Peyer's patch (tissue), 4 donors: Measurements from ENCODE around the gene FLG. TPM values are rescaled to one million over a fixed set of nuclear protein-coding genes. Genes with fewer than 3 reads are reported as not detected.
"Not testable (repeated sequence)": the region's sequence is repeated elsewhere in the genome, so short reads cannot be mapped to it uniquely, and the experiment has no call there.

Experiments
- DNase-seq, 3 donors: peaks; one replicate each; pipeline ENCODE4 v3.0.0-alpha.2; 2017 to 2019
- H3K27ac ChIP-seq, 4 donors: fragments of 200-600 bp; sonication (generic); one replicate each; pipeline ENCODE4 v1.5.1; 2016 to 2019
- H3K27me3 ChIP-seq, 2 donors: fragments of 200-600 bp; sonication (generic); one replicate each; pipeline ENCODE4 v1.5.1; 2019
- H3K36me3 ChIP-seq, 3 donors: fragments of 200-600 bp; sonication (generic); one replicate each; pipeline ENCODE4 v1.5.1; 2016 to 2019
- H3K4me1 ChIP-seq, 4 donors: fragments of 200-600 bp; sonication (generic); one replicate each; pipeline ENCODE4 v1.5.1; 2016 to 2019
- H3K4me3 ChIP-seq, 4 donors: fragments of 200-600 bp; sonication (generic); 1 replicate in 3 of 4; 2 replicates in 1 of 4; pipeline ENCODE4 v1.5.1; 2016 to 2019; ENCODE audit warnings: mild to moderate bottlenecking in 1 of 4
- H3K9me3 ChIP-seq, 4 donors: fragments of 200-600 bp; sonication (generic); one replicate each; pipeline ENCODE4 v1.5.1; 2016 to 2019; ENCODE audit warnings: mild to moderate bottlenecking in 1 of 4
- POLR2A ChIP-seq, 2 donors: fragments of 450-650 bp; IDR thresholded peaks; one replicate each; pipeline ENCODE4 v1.5.1; 2017; ENCODE audit warnings: antibody characterized with exemption in 2 of 2, mild to moderate bottlenecking in 2 of 2, moderate library complexity in 2 of 2
- total RNA-seq, 4 donors: library from RNA; depleted of rRNA; stranded (reverse); fragments of >200 nt; gene quantifications; one replicate each; pipeline ENCODE4 v1.1.0, GENCODE V29; 2016
- TF ChIP-seq, protein P1 (sequence below), 6 experiments: fragments of 450-650 bp in 4 of 6; fragments of 200-600 bp in 2 of 6; sonication (generic) in 1 of 6; IDR thresholded peaks; one replicate each; pipeline ENCODE4 v1.5.1; 2017 to 2019; ENCODE audit warnings: antibody characterized with exemption in 6 of 6, mild to moderate bottlenecking in 3 of 6, moderate library complexity in 1 of 6

FLG gene
- total RNA-seq, 4 donors from 2014 or later, result under 0.01 to 0.83 (median 0.23) TPM

DNA sequence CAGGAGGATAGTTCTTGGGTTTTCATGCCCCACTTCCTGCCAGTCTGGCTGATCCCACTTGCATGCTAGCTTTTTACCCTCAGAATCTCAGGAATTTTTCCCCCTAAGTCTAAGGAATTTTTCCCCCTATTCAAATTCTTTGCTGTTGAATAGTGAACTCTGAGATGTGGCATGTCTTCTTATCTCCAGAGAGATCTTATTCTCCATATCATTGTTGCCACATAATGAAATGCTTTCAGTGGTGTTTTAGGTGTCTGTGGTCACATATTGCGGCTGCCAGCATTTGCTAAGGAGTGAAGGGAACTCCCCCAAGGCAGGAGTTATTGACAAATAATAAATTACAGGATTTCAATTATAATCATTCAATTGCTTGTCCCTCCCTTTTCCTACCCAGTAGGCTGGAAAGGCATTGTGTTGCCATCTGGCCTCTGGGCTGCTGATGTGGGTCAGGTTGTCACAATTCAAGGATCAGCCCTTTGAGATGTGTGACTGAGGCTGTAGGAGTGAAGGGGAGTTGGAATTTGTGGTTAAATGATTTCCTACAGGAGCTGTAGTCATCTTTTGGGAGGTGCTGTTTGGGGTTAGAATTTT, 3.9 kb upstream of the FLG start:
- no peak overlapping the region for H3K4me3 ChIP-seq
- H3K27me3 ChIP-seq, result peaks cover 0 to 3% of the 10 kb centered on the region in 2 donors
- no peaks in the 10 kb centered on the region for H3K9me3 ChIP-seq
- TF ChIP-seq, protein P1, sequence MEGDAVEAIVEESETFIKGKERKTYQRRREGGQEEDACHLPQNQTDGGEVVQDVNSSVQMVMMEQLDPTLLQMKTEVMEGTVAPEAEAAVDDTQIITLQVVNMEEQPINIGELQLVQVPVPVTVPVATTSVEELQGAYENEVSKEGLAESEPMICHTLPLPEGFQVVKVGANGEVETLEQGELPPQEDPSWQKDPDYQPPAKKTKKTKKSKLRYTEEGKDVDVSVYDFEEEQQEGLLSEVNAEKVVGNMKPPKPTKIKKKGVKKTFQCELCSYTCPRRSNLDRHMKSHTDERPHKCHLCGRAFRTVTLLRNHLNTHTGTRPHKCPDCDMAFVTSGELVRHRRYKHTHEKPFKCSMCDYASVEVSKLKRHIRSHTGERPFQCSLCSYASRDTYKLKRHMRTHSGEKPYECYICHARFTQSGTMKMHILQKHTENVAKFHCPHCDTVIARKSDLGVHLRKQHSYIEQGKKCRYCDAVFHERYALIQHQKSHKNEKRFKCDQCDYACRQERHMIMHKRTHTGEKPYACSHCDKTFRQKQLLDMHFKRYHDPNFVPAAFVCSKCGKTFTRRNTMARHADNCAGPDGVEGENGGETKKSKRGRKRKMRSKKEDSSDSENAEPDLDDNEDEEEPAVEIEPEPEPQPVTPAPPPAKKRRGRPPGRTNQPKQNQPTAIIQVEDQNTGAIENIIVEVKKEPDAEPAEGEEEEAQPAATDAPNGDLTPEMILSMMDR (IDR thresholded peaks at IDR 0.05), result no peak
- no peak for TF ChIP-seq POLR2A (IDR thresholded peaks at IDR 0.05)
- H3K27ac ChIP-seq, result no peak overlapping the region
- no peak for DNase-seq
- no peaks in the 10 kb centered on the region for H3K4me1 ChIP-seq
- no peaks in the 10 kb centered on the region for H3K36me3 ChIP-seq

DNA sequence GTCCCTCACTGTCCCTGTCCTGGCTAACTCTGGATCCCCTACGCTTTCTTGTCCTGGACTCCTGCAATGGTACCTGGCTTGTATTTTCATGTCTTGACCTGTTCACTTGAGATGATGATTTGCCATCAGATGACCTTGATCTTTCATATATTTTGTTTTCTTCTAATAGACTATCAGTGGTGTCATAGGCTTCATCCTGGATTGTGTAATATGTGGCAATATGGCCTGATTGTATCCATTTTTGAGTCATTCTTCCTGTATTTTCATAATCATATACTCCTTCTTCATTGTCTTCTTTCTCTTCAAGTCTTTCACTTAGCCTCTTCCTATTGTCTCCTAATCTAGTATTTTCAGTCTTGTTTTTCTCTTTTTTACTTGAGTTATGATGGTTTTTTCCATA, 11.1 kb downstream of the FLG start:
- no peak overlapping the region for H3K4me3 ChIP-seq
- H3K9me3 ChIP-seq, result no peaks in the 10 kb centered on the region
- H3K27ac ChIP-seq, result no peak overlapping the region
- DNase-seq, result no peak
- H3K27me3 ChIP-seq, result no peaks in the 10 kb centered on the region
- no peak for TF ChIP-seq POLR2A (IDR thresholded peaks at IDR 0.05)
- TF ChIP-seq, protein P1 (IDR thresholded peaks at IDR 0.05), result no peak
- H3K36me3 ChIP-seq, result no peaks in the 10 kb centered on the region
- H3K4me1 ChIP-seq, result no peaks in the 10 kb centered on the region

DNA sequence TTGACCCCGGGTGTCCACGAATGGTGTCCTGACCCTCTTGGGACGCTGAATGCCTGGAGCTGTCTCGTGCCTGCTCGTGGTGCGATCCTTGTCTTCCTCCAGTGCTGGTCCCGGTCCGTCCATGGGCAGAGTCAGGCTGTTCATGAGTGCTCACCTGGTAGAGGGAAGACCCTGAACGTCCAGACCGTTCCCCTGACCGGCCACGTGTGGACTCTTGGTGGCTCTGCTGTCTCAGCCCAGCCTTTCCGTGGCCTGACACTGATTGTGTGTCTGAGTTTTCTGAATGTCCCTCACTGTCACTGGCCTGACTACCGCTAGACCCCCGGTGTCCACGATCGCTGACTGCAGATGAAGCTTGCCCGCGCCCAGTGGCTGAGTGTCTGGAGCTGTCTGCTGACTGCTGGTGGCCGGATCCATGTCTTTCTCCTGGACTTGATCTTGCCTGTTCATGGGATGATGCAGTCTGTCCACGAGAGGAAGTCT, 11.7 kb downstream of the FLG start:
- Histone ChIP-seq H3K9me3 (no peaks in the 10 kb centered on the region), H3K27me3 (no peaks in the 10 kb centered on the region), H3K27ac (no peak overlapping the region), H3K4me3 (no peak overlapping the region), H3K4me1 (no peaks in the 10 kb centered on the region), H3K36me3 (no peaks in the 10 kb centered on the region)
- no peak for TF ChIP-seq POLR2A (IDR thresholded peaks at IDR 0.05)
- TF ChIP-seq, protein P1 (IDR thresholded peaks at IDR 0.05), result no peak
- DNase-seq, result no peak

DNA sequence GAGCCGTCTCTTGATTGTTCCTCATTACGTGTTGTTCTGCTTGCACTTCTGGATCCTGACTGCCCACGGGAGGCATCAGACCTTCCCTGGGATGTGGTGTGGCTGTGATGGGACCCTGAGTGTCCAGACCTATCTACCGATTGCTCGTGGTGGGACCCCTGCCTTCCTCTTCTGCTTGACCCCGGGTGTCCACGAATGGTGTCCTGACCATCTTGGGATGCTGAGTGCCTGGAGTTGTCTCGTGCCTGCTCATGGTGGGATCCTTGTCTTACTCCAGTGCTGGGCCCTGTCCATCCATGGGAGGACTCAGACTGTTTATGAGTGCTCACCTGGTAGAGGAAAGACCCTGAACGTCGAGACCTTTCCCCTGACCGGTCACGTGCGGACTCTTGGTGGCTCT, 12.9 kb downstream of the FLG start:
- DNase-seq, H3K4me3 ChIP-seq, H3K27me3 ChIP-seq, H3K27ac ChIP-seq, H3K9me3 ChIP-seq, H3K36me3 ChIP-seq, H3K4me1 ChIP-seq: not testable (repeated sequence)

DNA sequence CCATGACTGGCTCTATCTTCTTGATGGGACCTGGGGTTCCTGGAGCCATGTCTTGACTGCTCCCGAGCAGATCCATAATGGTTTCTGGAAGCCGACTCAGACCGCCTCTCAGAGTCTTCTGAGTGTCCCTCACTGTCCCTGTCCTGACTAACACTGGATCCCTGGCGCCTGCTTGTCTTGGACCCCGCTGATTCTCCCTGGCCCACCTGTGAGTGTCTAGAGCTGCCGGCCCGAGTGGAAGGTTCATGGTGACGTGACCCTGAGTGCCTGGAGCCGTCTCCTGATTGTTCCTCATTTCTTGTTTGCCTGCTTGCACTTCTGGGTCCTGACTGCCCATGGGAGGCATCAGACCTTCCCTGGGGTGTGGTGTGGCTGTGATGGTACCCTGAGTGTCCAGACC, 15.1 kb downstream of the FLG start:
- Histone ChIP-seq H3K36me3 (no peaks in the 10 kb centered on the region), H3K27me3 (no peaks in the 10 kb centered on the region), H3K4me1 (no peaks in the 10 kb centered on the region), H3K4me3 (no peak overlapping the region), H3K9me3 (no peaks in the 10 kb centered on the region), H3K27ac (no peak overlapping the region)
- TF ChIP-seq POLR2A (IDR thresholded peaks at IDR 0.05), result no peak
- TF ChIP-seq, protein P1 (IDR thresholded peaks at IDR 0.05), result no peak
- no peak for DNase-seq

DNA sequence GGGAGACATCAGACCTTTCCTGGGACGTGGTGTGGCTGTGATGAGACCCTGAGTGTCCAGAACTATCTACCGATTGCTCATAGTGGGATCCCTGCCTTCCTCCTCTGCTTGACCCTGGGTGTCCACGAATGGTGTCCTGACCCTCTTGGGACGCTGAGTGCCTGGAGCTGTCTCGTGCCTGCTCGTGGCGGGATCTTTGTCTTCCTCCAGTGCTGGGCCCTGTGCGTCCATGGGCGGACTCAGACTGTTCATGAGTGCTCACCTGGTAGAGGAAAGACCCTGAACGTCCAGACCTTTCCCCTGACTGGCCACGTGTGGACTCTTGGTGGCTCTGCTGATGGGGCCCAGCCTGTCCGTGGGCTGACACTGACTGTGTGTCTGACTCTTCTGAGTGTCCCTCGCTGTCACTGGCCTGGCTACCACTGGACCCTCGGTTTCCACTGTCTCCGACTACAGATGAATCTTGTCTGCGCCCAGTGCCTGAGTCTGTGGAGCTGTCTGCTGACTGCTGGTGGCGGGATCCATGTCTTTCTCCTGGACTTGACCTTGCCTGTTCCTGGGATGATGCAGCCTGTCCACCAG, 15.6 kb downstream of the FLG start:
- not testable (repeated sequence) for H3K9me3 ChIP-seq, H3K4me1 ChIP-seq, H3K27ac ChIP-seq, H3K4me3 ChIP-seq, H3K36me3 ChIP-seq, H3K27me3 ChIP-seq
- peak in 1 of 3 donors; percentile 22 for DNase-seq

DNA sequence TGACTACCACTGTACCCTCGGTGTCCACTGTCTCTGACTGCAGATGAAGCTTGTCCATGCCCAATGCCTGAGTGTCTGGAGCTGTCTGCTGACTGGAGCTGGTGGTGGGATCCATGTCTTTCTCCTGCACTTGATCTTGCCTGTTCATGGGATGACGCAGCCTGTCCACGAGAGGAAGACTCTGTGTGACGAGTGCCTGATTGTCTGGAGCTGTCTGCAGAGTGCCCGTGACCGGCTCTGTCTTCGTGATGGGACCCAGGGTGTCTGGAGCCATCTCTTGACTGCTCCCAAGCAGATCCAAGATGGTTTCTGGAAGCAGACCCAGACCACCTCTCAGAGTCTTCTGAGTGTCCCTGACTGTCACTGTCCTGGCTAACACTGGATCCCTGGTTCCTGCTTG, 16.3 kb downstream of the FLG start:
- H3K4me1 ChIP-seq, H3K9me3 ChIP-seq, H3K36me3 ChIP-seq, H3K27ac ChIP-seq, DNase-seq, H3K27me3 ChIP-seq, H3K4me3 ChIP-seq: not testable (repeated sequence)

DNA sequence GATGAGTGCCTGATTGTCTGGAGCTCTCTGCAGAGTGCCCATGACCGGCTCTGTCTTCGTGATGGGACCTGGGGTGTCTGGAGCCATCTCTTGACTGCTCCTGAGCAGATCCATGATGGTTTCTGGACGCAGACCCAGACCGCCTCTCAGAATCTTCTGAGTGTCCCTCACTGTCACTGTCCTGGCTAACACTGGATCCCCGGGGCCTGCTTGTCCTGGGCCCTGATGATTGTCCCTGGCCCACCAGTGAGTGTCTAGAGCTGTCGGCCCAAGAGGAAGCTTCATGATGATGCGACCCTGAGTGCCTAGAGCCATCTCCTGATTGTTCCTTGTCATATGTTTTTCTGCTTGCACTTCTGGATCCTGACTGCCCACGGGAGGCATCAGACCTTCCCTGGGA, 17.1 kb downstream of the FLG start:
- H3K4me3 ChIP-seq, H3K36me3 ChIP-seq, H3K4me1 ChIP-seq, H3K9me3 ChIP-seq, DNase-seq, H3K27me3 ChIP-seq, H3K27ac ChIP-seq: not testable (repeated sequence)

DNA sequence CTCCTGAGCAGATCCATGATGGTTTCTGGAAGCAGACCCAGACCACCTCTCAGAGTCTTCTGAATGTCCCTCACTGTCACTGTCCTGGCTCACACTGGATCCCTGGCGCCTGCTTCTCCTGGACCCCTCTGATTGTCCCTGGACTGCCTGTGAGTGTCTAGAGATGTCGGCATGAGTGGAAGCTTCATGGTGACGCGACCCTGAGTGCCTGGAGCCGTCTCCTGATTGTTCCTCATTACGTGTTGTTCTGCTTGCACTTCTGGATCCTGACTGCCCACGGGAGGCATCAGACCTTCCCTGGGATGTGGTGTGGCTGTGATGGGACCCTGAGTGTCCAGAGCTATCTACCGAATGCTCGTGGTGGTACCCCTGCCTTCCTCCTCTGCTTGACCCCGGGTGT, 18.9 kb downstream of the FLG start:
- not testable (repeated sequence) for H3K27ac ChIP-seq, H3K4me1 ChIP-seq, H3K9me3 ChIP-seq, H3K36me3 ChIP-seq, DNase-seq, H3K27me3 ChIP-seq, H3K4me3 ChIP-seq

DNA sequence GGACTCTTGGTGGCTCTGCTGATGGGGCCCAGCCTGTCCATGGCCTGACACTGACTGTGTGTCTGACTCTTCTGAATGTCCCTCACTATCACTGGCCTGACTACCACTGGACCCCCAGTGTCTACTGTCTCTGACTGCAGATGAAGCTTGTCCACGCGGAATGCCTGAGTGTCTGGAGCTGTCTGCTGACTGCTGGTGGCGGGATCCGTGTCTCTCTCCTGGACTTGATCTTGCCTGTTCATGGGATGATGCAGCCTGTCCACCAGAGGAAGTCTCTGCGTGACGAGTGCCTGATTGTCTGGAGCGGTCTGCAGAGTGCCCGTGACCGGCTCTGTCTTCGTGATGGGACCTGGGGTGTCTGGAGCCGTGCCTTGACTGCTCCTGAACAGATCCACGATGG, 20.3 kb downstream of the FLG start:
- peak in 1 of 3 donors; percentile 25 for DNase-seq
- not testable (repeated sequence) for H3K27ac ChIP-seq, H3K9me3 ChIP-seq, H3K27me3 ChIP-seq, H3K4me1 ChIP-seq, H3K36me3 ChIP-seq, H3K4me3 ChIP-seq
